NCI-H2107 treated with DMSO at 0.1 percent for 48 hours (cell line): ENCODE data around the gene PTMA.
"Not testable (repeated sequence)": the region's sequence is repeated elsewhere in the genome, so short reads cannot be mapped to it uniquely, and the experiment has no call there.

ENCODE experiments used
- DNase-seq: peaks from one replicate; lab custom pipeline; 2025; ENCODE audit not compliant: unreplicated experiment; lab: John Stamatoyannopoulos, UW

The PTMA gene

GRCh38 chr2:231691251-231691772 is 17.0 kb upstream of the PTMA start:
- no peak for DNase-seq

- DNase-seq = no peak
Measured at GRCh38 chr2:231692847-231693246, 15.5 kb upstream of the PTMA start.

- no peak for DNase-seq
Measured at GRCh38 chr2:231693956-231694355, 14.4 kb upstream of the PTMA start.

GRCh38 chr2:231696004-231696367 is 12.3 kb upstream of the PTMA start:
- DNase-seq = no peak

GRCh38 chr2:231699006-231699405 is 9.3 kb upstream of the PTMA start:
- no peak for DNase-seq

- peak; percentile 71 for DNase-seq
Measured at GRCh38 chr2:231701456-231702373, 6.6 kb upstream of the PTMA start.

GRCh38 chr2:231704017-231704416 is 4.3 kb upstream of the PTMA start:
- no peak for DNase-seq

- peak; percentile 95 for DNase-seq
Measured at GRCh38 chr2:231706731-231707624, 1.3 kb upstream of the PTMA start.

- no peak for DNase-seq
Measured at GRCh38 chr2:231707625-231707926, 749 bp upstream of the PTMA start.

- DNase-seq = no peak
Measured at GRCh38 chr2:231708773-231709635, 679 bp downstream of the PTMA start.

- no peak for DNase-seq
Measured at GRCh38 chr2:231709636-231709980, 1.3 kb downstream of the PTMA start.

GRCh38 chr2:231709981-231710798 is 1.9 kb downstream of the PTMA start:
- DNase-seq = no peak

GRCh38 chr2:231710799-231711676 is 2.7 kb downstream of the PTMA start:
- DNase-seq = no peak

GRCh38 chr2:231711677-231712450 is 3.5 kb downstream of the PTMA start:
- DNase-seq = no peak

GRCh38 chr2:231712451-231713021 is 4.2 kb downstream of the PTMA start:
- DNase-seq = not testable (repeated sequence)

GRCh38 chr2:231713406-231713729 is 5.0 kb downstream of the PTMA start:
- DNase-seq = not testable (repeated sequence)

- DNase-seq = peak; percentile 62
Measured at GRCh38 chr2:231713730-231714638, 5.7 kb downstream of the PTMA start.
